ENCODE measurements around the gene GJC1.
"Not testable (repeated sequence)": the region's sequence is repeated elsewhere in the genome, so short reads cannot be mapped to it uniquely, and the experiment has no call there.

DNA sequence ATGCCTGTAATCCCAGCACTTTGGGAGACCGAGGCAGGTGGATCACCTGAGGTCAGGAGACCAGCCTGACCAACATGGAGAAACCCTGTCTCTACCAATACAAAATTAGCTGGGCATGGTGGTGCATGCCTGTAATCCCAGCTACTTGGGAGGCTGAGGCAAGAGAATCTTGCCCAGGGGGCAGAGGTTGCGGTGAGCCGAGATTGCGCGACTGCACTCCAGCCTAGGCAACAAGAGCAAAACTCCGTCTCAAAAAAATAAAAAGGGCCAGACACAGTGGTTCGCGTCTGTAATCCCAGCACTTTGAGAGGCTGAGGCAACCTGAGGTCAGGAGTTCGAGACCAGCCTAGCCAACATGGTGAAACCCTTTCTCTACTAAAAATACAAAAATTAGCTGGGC lies 4.9 kb downstream of the GJC1 start:
- TF ChIP-seq, protein P1, sequence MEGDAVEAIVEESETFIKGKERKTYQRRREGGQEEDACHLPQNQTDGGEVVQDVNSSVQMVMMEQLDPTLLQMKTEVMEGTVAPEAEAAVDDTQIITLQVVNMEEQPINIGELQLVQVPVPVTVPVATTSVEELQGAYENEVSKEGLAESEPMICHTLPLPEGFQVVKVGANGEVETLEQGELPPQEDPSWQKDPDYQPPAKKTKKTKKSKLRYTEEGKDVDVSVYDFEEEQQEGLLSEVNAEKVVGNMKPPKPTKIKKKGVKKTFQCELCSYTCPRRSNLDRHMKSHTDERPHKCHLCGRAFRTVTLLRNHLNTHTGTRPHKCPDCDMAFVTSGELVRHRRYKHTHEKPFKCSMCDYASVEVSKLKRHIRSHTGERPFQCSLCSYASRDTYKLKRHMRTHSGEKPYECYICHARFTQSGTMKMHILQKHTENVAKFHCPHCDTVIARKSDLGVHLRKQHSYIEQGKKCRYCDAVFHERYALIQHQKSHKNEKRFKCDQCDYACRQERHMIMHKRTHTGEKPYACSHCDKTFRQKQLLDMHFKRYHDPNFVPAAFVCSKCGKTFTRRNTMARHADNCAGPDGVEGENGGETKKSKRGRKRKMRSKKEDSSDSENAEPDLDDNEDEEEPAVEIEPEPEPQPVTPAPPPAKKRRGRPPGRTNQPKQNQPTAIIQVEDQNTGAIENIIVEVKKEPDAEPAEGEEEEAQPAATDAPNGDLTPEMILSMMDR (IDR thresholded peaks at IDR 0.05): not testable (repeated sequence)
- TF ChIP-seq POLR2A (IDR thresholded peaks at IDR 0.05): not testable (repeated sequence)

All from testis (tissue), 2 donors.